T-helper 2 cell treated with Interferon-gamma antibody and Interleukin-4, amounts not matched to agents 5 μg/mL and 100 μg/mL, for 36 hours (primary cell): Measurements from ENCODE around the gene POLN.

Experiments
- DNase-seq: peaks from one replicate; pipeline ENCODE4 v3.0.0; 2021; ENCODE audit warnings: low spot score
- H3K27ac Mint-ChIP-seq: one replicate; pipeline ENCODE4 v1.8.0; 2021; ENCODE audit warnings: mild to moderate bottlenecking, mixed read lengths
- H3K27me3 Mint-ChIP-seq: one replicate; pipeline ENCODE4 v1.8.0; 2021; ENCODE audit warnings: low read depth, mixed read lengths
- H3K36me3 Mint-ChIP-seq: one replicate; pipeline ENCODE4 v1.8.0; 2021; ENCODE audit warnings: low read depth, mixed read lengths
- H3K4me1 Mint-ChIP-seq: one replicate; pipeline ENCODE4 v1.8.0; 2021; ENCODE audit warnings: low read depth, mixed read lengths
- H3K4me3 Mint-ChIP-seq: one replicate; pipeline ENCODE4 v1.8.0; 2022; ENCODE audit warnings: mild to moderate bottlenecking, moderate library complexity, mixed read lengths
- H3K9me3 Mint-ChIP-seq: one replicate; pipeline ENCODE4 v1.8.0; 2021; ENCODE audit warnings: mixed read lengths

Gene POLN

GRCh38 chr4:2062168-2062807 is 179.6 kb downstream of the POLN start:
- Mint-ChIP-seq H3K27ac (no peak overlapping the region), H3K27me3 (peaks cover 13% of the 10 kb centered on the region), H3K9me3 (no peaks in the 10 kb centered on the region)

GRCh38 chr4:2061186-2062131 is 180.5 kb downstream of the POLN start:
- H3K9me3 Mint-ChIP-seq = no peaks in the 10 kb centered on the region
- H3K4me3 Mint-ChIP-seq = no peak overlapping the region
- no peaks in the 10 kb centered on the region for H3K36me3 Mint-ChIP-seq
- DNase-seq = no peak
- H3K4me1 Mint-ChIP-seq = no peaks in the 10 kb centered on the region
- H3K27ac Mint-ChIP-seq = no peak overlapping the region
- peaks cover 21% of the 10 kb centered on the region for H3K27me3 Mint-ChIP-seq

More at GRCh38 chr4:2062168-2062807, 179.6 kb downstream of the POLN start:
- no peak for DNase-seq
- Mint-ChIP-seq H3K36me3 (no peaks in the 10 kb centered on the region), H3K4me3 (no peak overlapping the region), H3K4me1 (no peaks in the 10 kb centered on the region)

DNA sequence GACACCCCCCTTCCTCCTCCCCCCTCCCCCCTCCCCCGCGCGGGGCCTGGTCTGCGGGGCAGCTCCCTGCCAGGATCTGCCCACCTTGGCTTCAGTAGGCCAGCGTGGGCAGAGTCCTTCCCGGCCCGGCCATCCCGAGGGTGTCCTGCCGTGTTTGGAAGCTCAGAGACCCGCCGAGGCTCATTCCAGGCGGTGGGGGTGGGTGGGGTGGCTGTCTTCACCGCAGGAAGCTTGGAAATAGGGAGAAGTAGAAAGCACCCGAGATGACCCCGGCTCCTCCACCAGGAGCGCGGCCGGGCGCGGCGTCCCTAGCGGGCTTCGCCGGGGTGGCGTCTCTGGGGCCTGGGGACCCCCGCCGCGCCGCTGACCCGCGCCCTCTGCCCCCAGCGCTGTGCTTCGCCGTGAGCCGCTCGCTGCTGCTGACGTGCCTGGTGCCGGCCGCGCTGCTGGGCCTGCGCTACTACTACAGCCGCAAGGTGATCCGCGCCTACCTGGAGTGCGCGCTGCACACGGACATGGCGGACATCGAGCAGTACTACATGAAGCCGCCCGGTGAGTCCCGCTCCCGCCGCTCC is 181.2 kb downstream of the POLN start:
- no peaks in the 10 kb centered on the region for H3K4me1 Mint-ChIP-seq
- H3K4me3 Mint-ChIP-seq = no peak overlapping the region

GRCh38 chr4:2059726-2060602 is 182.0 kb downstream of the POLN start:
- Mint-ChIP-seq H3K36me3 (no peaks in the 10 kb centered on the region), H3K4me3 (no peak overlapping the region), H3K27ac (no peak overlapping the region), H3K9me3 (no peaks in the 10 kb centered on the region), H3K4me1 (no peaks in the 10 kb centered on the region), H3K27me3 (peaks cover 30% of the 10 kb centered on the region)
- DNase-seq = peak; percentile 17

More for the DNA sequence above, 181.2 kb downstream of the POLN start:
- H3K9me3 Mint-ChIP-seq = no peaks in the 10 kb centered on the region
- peaks cover 26% of the 10 kb centered on the region for H3K27me3 Mint-ChIP-seq
- no peaks in the 10 kb centered on the region for H3K36me3 Mint-ChIP-seq
- DNase-seq = no peak
- H3K27ac Mint-ChIP-seq = no peak overlapping the region

DNA sequence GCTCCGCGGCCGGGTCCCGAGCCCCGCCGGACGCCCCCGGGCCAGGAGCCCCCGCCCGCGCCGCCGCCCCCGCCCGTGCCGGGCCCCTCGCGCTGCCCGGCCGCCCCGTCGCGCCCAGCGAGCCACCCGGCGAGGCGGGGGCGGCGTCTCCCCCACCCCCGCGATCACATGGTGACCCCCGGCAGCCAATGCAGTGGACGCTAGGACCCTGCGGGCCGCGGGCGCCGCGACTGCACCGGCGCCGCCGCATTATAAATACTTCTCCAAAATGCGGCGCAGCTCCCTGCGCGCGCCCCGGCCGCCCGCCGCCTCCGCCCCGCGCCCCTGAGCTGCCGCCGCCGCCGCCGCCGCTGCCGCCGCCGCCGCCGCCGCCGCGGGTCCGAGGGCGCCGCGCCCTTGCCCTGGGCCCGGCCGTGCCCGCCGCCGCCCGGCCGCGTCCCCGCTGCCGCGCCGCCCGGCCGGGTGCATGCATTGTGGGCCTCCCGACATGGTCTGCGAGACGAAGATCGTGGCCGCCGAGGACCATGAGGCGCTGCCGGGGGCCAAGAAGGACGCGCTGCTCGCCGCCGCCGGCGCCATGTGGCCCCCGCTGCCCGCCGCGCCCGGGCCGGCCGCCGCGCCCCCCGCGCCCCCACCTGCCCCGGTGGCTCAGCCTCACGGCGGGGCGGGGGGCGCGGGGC is 182.7 kb downstream of the POLN start, which contains the start of gene NAT8L:
NAT8L (plus strand) TSS at position 282 of the 680 bp plus-strand sequence; CDS start at position 467, 185 bp downstream.
- no peak within 1 kb of the TSS for H3K4me3 Mint-ChIP-seq
- peak; percentile 41 for DNase-seq

DNA sequence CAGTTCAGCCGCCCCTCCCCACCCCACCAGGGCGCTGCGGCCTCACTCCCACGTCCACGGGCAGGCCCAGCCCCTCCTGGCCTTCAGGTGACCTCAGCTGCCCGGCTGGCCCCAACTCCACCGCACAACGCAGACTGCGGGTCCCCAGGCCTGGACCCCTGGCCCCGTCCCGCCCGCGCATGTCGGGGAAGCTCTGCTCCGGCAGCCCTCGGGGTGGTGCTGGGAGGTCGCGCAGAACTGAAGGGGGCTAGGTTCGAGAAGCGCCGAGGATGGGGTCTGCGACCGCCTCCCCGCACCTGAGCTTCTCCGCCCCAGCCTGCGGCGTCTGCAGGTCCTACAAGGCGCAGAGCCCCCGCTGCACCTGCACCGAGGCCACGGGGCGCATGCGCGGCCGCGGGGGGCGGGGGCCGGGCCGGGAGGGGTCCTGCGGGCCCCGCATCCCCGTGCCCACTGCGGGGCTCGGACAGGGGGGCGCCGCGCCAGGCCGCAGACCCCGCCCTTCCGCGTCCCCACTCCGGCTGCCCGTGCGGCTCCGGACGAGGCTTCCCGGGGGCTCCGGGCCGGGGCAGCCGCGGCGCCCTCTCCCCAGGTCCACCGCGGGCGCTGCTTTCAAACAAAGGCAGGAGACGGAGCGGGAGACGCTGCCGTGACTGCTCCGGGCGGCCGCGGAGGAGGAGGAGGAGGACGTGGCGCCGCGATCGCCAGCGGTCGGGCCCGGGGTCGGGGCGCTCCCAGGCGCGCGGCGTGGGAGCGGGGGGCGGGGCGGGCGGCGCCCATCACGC is 183.5 kb downstream of the POLN start:
- Mint-ChIP-seq H3K36me3 (no peaks in the 10 kb centered on the region), H3K27ac (no peak overlapping the region), H3K9me3 (no peaks in the 10 kb centered on the region), H3K4me1 (no peaks in the 10 kb centered on the region), H3K4me3 (no peak overlapping the region), H3K27me3 (peaks cover 35% of the 10 kb centered on the region)
- DNase-seq = peak; percentile 11

More for the DNA sequence above, 182.7 kb downstream of the POLN start, which contains the start of gene NAT8L:
- Mint-ChIP-seq H3K36me3 (no peaks in the 10 kb centered on the region), H3K27me3 (peaks cover 31% of the 10 kb centered on the region), H3K9me3 (no peaks in the 10 kb centered on the region), H3K4me1 (no peaks in the 10 kb centered on the region), H3K27ac (no peak within 1 kb of the TSS)

DNA sequence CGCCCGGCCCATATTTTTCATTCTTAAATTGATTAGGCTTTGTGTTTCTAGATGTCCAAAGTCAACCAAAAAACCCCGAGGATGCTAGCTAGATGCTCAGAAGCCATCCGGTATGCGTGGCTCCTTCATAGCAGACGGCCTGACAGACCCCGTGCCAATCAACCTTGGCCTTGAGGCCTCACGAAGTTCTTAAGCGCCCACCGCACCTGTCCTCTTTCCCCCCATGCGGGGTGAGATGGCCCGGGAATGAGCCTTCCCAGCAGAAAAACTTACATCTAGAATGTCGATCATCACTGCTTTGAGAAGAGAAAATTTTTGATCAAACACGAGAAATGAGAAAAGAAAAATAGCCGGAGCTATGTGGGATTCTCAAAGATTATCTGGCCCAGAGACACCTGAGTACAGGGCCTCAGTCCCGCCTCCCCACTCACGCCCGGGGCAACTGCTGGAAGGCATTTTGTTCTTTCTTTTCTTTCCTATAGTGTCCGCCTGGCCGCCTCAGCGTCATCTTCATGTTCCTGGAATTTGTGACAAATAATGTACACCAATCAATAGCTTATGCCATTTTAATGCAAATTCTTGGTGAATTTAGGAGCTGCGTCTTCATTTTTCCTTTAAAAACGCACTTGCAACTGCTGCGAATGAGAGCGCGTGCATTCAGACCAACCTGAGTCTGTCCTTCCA is 184.4 kb downstream of the POLN start:
- Mint-ChIP-seq H3K4me1 (no peaks in the 10 kb centered on the region), H3K36me3 (no peaks in the 10 kb centered on the region), H3K9me3 (no peaks in the 10 kb centered on the region), H3K4me3 (peak overlapping the region; percentile 70), H3K27me3 (peaks cover 37% of the 10 kb centered on the region), H3K27ac (no peak overlapping the region)
- no peak for DNase-seq

- H3K4me1 Mint-ChIP-seq = no peaks in the 10 kb centered on the region
- H3K27me3 Mint-ChIP-seq = peaks cover 48% of the 10 kb centered on the region
- H3K36me3 Mint-ChIP-seq = no peaks in the 10 kb centered on the region
- no peak overlapping the region for H3K4me3 Mint-ChIP-seq
- H3K9me3 Mint-ChIP-seq = no peaks in the 10 kb centered on the region
- H3K27ac Mint-ChIP-seq = no peak overlapping the region
- no peak for DNase-seq
Measured at GRCh38 chr4:2054217-2054616, 187.7 kb downstream of the POLN start.

- Mint-ChIP-seq H3K36me3 (no peaks in the 10 kb centered on the region), H3K27me3 (peaks cover 35% of the 10 kb centered on the region), H3K9me3 (no peaks in the 10 kb centered on the region), H3K4me1 (no peaks in the 10 kb centered on the region), H3K4me3 (no peak overlapping the region), H3K27ac (no peak overlapping the region)
- DNase-seq = no peak
Measured at GRCh38 chr4:2051086-2051485, 190.8 kb downstream of the POLN start.

- no peak for DNase-seq
- Mint-ChIP-seq H3K4me3 (no peak overlapping the region), H3K27me3 (peaks cover 33% of the 10 kb centered on the region), H3K27ac (no peak overlapping the region), H3K36me3 (no peaks in the 10 kb centered on the region), H3K9me3 (no peaks in the 10 kb centered on the region), H3K4me1 (no peaks in the 10 kb centered on the region)
Measured at GRCh38 chr4:2049811-2050210, 192.1 kb downstream of the POLN start.

DNA sequence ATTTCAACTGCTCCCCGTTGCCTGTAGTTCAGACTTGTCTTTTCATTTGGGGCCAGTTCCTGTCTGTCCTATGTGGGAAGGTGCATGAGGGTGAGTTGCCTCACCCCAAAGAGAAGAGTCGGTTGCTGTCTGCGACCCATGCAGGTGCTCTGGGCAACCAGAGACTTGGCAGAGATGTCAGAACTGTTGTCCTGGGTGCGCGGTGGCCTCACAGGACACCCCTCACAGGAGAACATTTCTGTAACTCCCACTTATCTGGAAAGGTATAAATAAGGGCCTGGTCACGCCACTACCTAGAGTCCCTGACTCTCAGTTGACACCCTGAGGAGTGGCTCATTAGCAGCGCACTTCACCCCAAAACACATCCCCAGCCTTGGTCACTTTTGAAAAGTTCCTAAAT is 192.5 kb downstream of the POLN start:
- Mint-ChIP-seq H3K27ac (no peak overlapping the region), H3K4me1 (no peaks in the 10 kb centered on the region), H3K9me3 (no peaks in the 10 kb centered on the region), H3K36me3 (no peaks in the 10 kb centered on the region), H3K27me3 (peaks cover 33% of the 10 kb centered on the region), H3K4me3 (no peak overlapping the region)
- no peak for DNase-seq

GRCh38 chr4:2048831-2049230 is 193.1 kb downstream of the POLN start:
- H3K27ac Mint-ChIP-seq = no peak overlapping the region
- no peak for DNase-seq
- no peaks in the 10 kb centered on the region for H3K36me3 Mint-ChIP-seq
- no peaks in the 10 kb centered on the region for H3K4me1 Mint-ChIP-seq
- no peaks in the 10 kb centered on the region for H3K9me3 Mint-ChIP-seq
- H3K4me3 Mint-ChIP-seq = no peak overlapping the region
- H3K27me3 Mint-ChIP-seq = peaks cover 28% of the 10 kb centered on the region
